HepG2 (cell line): ENCODE measurements around the gene MYH7. TPM values are rescaled to one million over a fixed set of nuclear protein-coding genes. Genes with fewer than 3 reads are reported as not detected.

Source experiments
- AKAP8 ChIP-seq: sonication (generic); formaldehyde crosslinking; IDR thresholded peaks from 2 replicates; pipeline ENCODE4 v1.5.1; 2020; ENCODE audit warnings: mild to moderate bottlenecking, missing genetic modification reagents
- FOXP1 ChIP-seq, 2 experiments: fragments of 450-650 bp in 1 of 2; IDR thresholded peaks; 2 replicates each; pipeline ENCODE4 v1.6.1; 2017 to 2018; ENCODE audit warnings: antibody characterized with exemption in 1 of 2
- TSC22D2 ChIP-seq: sonication (generic); formaldehyde crosslinking; IDR thresholded peaks from 2 replicates; pipeline ENCODE4 v1.5.1; 2020; ENCODE audit warnings: missing genetic modification reagents, mild to moderate bottlenecking, borderline replicate concordance
- ZNF136 ChIP-seq: sonication (generic); formaldehyde crosslinking; IDR thresholded peaks from 2 replicates; pipeline ENCODE4 v1.8.1; 2022; ENCODE audit warnings: low read depth, mild to moderate bottlenecking, moderate library complexity, missing genetic modification reagents
- ZNF34 ChIP-seq: sonication (generic); formaldehyde crosslinking; IDR thresholded peaks from 2 replicates; pipeline ENCODE4 v1.4.0; 2020; ENCODE audit warnings: mild to moderate bottlenecking, missing genetic modification reagents, borderline replicate concordance
- ZNF562 ChIP-seq: sonication (generic); formaldehyde crosslinking; IDR thresholded peaks from 2 replicates; pipeline ENCODE4 v1.8.0; 2022; ENCODE audit warnings: missing genetic modification reagents, borderline replicate concordance
- polyA plus RNA-seq, 8 experiments: library from polyadenylated mRNA; depleted of rRNA in 3 of 8; stranded (reverse) in 7 of 8; unstranded in 1 of 8; fragments of >200 nt; fragmentation: Illumina TruSeq in 4 of 8; extraction: Trizol in 4 of 8; gene quantifications; 2 replicates each; pipeline versions ENCODE4 v1.2.1 to v1.2.3, GENCODE V29; 2011 to 2016; ENCODE audit warnings: low read depth in 4 of 8, missing spikeins in 1 of 8, mixed read lengths in 1 of 8; ENCODE audit not compliant: insufficient read depth in 1 of 8
- total RNA-seq, 5 experiments: library from RNA; depleted of rRNA; stranded (reverse); fragments of >200 nt; fragmentation: Illumina TruSeq; extraction: Trizol; gene quantifications; 2 replicates each; pipeline ENCODE4 v1.2.3, GENCODE V29; 2016; ENCODE audit warnings: low read depth in 1 of 5
- TF ChIP-seq, protein P1 (sequence below): sonication (generic); formaldehyde crosslinking; IDR thresholded peaks from 2 replicates; pipeline ENCODE4 v1.4.0; 2020; ENCODE audit warnings: low read depth, missing genetic modification reagents
- TF ChIP-seq, protein P2 (sequence below): sonication (generic); formaldehyde crosslinking; IDR thresholded peaks from 2 replicates; pipeline ENCODE4 v1.5.0; 2020; ENCODE audit warnings: missing genetic modification reagents
- TF ChIP-seq, protein P3 (sequence below): sonication (generic); formaldehyde crosslinking; IDR thresholded peaks from 2 replicates; pipeline ENCODE4 v1.5.1; 2020; ENCODE audit warnings: mild to moderate bottlenecking, moderate library complexity, missing genetic modification reagents
- TF ChIP-seq, protein P4 (sequence below), 2 experiments: fragments of 450-650 bp in 1 of 2; sonication (generic) in 1 of 2; formaldehyde crosslinking; IDR thresholded peaks; 2 replicates each; pipeline versions ENCODE4 v1.5.0 to v1.8.0; 2020 to 2022; ENCODE audit warnings: mild to moderate bottlenecking in 1 of 2, missing genetic modification reagents in 1 of 2
- TF ChIP-seq, protein P5 (sequence below): sonication (generic); formaldehyde crosslinking; IDR thresholded peaks from 2 replicates; pipeline ENCODE4 v1.8.1; 2023; ENCODE audit warnings: missing genetic modification reagents, inconsistent platforms, borderline replicate concordance
- TF ChIP-seq, protein P6 (sequence below): sonication (generic); formaldehyde crosslinking; IDR thresholded peaks from 2 replicates; pipeline ENCODE4 v1.4.0; 2020; ENCODE audit warnings: missing genetic modification reagents, borderline replicate concordance

Gene MYH7
- total and polyA plus RNA-seq, 2 of the 13 experiments (the other 11 are each of a cell fraction or from before 2014, with no cell fraction given) = 0.04 TPM; not detected in 1

DNA sequence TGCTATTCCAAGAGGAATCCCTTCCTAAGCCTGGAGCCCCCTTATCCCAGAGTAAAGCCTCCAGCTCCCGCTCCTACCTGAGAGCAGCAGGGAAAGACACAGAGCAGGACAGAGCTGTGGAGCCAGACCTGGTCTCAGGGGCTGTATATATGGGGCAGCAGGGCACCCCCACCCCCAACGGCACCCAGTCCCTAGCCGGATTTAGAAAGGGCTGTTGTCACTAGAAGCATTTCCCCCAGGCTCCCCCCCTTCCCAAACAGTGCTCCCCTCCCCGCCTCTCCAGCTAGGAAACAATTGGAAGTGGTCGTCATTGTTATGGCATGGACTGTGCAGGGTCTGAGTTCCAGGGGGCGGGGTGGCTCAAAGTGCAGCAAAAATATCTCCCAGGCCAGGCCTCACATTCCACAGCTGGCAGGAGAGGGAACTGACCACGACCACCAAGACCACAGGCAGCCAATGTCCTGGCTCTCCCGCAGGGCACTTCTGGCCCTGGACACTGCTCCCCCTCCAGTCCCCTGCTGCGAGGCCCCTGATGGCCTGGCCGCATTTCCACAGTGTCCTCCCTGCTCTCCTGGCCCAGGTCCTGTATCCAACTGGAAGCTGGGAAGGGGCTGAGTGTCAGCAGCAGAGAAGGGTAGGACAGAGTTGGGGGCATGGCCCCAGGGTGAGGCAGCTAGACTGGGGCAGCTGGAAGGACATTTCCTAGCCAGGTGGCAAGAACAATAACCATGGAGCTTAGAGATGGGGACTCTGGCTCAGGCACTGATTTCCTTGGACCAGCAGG lies at the start of gene MYH7 (continued):
- TF ChIP-seq, protein P1, sequence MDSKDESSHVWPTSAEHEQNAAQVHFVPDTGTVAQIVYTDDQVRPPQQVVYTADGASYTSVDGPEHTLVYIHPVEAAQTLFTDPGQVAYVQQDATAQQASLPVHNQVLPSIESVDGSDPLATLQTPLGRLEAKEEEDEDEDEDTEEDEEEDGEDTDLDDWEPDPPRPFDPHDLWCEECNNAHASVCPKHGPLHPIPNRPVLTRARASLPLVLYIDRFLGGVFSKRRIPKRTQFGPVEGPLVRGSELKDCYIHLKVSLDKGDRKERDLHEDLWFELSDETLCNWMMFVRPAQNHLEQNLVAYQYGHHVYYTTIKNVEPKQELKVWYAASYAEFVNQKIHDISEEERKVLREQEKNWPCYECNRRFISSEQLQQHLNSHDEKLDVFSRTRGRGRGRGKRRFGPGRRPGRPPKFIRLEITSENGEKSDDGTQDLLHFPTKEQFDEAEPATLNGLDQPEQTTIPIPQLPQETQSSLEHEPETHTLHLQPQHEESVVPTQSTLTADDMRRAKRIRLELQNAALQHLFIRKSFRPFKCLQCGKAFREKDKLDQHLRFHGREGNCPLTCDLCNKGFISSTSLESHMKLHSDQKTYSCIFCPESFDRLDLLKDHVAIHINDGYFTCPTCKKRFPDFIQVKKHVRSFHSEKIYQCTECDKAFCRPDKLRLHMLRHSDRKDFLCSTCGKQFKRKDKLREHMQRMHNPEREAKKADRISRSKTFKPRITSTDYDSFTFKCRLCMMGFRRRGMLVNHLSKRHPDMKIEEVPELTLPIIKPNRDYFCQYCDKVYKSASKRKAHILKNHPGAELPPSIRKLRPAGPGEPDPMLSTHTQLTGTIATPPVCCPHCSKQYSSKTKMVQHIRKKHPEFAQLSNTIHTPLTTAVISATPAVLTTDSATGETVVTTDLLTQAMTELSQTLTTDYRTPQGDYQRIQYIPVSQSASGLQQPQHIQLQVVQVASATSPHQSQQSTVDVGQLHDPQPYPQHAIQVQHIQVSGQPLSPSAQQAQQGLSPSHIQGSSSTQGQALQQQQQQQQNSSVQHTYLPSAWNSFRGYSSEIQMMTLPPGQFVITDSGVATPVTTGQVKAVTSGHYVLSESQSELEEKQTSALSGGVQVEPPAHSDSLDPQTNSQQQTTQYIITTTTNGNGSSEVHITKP (CRISPR knock-in tag) = no peak
- TF ChIP-seq, protein P2, sequence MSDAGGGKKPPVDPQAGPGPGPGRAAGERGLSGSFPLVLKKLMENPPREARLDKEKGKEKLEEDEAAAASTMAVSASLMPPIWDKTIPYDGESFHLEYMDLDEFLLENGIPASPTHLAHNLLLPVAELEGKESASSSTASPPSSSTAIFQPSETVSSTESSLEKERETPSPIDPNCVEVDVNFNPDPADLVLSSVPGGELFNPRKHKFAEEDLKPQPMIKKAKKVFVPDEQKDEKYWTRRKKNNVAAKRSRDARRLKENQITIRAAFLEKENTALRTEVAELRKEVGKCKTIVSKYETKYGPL (CRISPR knock-in tag) = no peak
- TF ChIP-seq TSC22D2 (CRISPR knock-in tag) (no peak), FOXP1 (IDR thresholded peaks at IDR 0.05) (no peak), FOXP1 (CRISPR knock-in tag; IDR thresholded peaks at IDR 0.05) (no peak), ZNF34 (CRISPR knock-in tag) (no peak), ZNF136 (no peak), ZNF562 (no peak), AKAP8 (no peak)
- TF ChIP-seq, protein P3, sequence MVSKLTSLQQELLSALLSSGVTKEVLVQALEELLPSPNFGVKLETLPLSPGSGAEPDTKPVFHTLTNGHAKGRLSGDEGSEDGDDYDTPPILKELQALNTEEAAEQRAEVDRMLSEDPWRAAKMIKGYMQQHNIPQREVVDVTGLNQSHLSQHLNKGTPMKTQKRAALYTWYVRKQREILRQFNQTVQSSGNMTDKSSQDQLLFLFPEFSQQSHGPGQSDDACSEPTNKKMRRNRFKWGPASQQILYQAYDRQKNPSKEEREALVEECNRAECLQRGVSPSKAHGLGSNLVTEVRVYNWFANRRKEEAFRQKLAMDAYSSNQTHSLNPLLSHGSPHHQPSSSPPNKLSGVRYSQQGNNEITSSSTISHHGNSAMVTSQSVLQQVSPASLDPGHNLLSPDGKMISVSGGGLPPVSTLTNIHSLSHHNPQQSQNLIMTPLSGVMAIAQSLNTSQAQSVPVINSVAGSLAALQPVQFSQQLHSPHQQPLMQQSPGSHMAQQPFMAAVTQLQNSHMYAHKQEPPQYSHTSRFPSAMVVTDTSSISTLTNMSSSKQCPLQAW (CRISPR knock-in tag) = peak; percentile 78
- TF ChIP-seq, protein P4, sequence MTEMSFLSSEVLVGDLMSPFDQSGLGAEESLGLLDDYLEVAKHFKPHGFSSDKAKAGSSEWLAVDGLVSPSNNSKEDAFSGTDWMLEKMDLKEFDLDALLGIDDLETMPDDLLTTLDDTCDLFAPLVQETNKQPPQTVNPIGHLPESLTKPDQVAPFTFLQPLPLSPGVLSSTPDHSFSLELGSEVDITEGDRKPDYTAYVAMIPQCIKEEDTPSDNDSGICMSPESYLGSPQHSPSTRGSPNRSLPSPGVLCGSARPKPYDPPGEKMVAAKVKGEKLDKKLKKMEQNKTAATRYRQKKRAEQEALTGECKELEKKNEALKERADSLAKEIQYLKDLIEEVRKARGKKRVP (CRISPR knock-in tag; IDR thresholded peaks at IDR 0.05) = no peak
- TF ChIP-seq, protein P5, sequence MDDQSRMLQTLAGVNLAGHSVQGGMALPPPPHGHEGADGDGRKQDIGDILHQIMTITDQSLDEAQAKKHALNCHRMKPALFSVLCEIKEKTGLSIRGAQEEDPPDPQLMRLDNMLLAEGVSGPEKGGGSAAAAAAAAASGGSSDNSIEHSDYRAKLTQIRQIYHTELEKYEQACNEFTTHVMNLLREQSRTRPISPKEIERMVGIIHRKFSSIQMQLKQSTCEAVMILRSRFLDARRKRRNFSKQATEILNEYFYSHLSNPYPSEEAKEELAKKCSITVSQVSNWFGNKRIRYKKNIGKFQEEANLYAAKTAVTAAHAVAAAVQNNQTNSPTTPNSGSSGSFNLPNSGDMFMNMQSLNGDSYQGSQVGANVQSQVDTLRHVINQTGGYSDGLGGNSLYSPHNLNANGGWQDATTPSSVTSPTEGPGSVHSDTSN (CRISPR knock-in tag) = no peak
- TF ChIP-seq, protein P6, sequence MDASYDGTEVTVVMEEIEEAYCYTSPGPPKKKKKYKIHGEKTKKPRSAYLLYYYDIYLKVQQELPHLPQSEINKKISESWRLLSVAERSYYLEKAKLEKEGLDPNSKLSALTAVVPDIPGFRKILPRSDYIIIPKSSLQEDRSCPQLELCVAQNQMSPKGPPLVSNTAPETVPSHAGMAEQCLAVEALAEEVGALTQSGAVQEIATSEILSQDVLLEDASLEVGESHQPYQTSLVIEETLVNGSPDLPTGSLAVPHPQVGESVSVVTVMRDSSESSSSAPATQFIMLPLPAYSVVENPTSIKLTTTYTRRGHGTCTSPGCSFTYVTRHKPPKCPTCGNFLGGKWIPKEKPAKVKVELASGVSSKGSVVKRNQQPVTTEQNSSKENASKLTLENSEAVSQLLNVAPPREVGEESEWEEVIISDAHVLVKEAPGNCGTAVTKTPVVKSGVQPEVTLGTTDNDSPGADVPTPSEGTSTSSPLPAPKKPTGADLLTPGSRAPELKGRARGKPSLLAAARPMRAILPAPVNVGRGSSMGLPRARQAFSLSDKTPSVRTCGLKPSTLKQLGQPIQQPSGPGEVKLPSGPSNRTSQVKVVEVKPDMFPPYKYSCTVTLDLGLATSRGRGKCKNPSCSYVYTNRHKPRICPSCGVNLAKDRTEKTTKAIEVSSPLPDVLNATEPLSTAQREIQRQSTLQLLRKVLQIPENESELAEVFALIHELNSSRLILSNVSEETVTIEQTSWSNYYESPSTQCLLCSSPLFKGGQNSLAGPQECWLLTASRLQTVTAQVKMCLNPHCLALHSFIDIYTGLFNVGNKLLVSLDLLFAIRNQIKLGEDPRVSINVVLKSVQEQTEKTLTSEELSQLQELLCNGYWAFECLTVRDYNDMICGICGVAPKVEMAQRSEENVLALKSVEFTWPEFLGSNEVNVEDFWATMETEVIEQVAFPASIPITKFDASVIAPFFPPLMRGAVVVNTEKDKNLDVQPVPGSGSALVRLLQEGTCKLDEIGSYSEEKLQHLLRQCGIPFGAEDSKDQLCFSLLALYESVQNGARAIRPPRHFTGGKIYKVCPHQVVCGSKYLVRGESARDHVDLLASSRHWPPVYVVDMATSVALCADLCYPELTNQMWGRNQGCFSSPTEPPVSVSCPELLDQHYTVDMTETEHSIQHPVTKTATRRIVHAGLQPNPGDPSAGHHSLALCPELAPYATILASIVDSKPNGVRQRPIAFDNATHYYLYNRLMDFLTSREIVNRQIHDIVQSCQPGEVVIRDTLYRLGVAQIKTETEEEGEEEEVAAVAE = no peak
